T-helper 1 cell treated with Interleukin-12 subunit alpha and Interleukin-12 subunit beta and Interleukin-4 antibody, amounts not matched to agents 30 μg/mL and 1 μg/mL, for 36 hours (primary cell): ENCODE measurements around the gene ATP9A.
A peak's percentile ranks its signal among the peaks of the same experiment; 100 is the strongest.

Experiments
- H3K27ac Mint-ChIP-seq: one replicate; pipeline ENCODE4 v1.8.0; 2021; ENCODE audit warnings: mild to moderate bottlenecking, mixed read lengths
- H3K27me3 Mint-ChIP-seq: one replicate; pipeline ENCODE4 v1.8.0; 2021; ENCODE audit warnings: low read depth, mixed read lengths
- H3K36me3 Mint-ChIP-seq: one replicate; pipeline ENCODE4 v1.8.0; 2021; ENCODE audit warnings: low read depth, mixed read lengths
- H3K4me1 Mint-ChIP-seq: one replicate; pipeline ENCODE4 v1.8.0; 2021; ENCODE audit warnings: low read depth, mixed read lengths
- H3K4me3 Mint-ChIP-seq: one replicate; pipeline ENCODE4 v1.8.0; 2021; ENCODE audit warnings: mild to moderate bottlenecking, moderate library complexity, mixed read lengths
- H3K9me3 Mint-ChIP-seq: one replicate; pipeline ENCODE4 v1.8.0; 2021; ENCODE audit warnings: mixed read lengths

Gene ATP9A

DNA sequence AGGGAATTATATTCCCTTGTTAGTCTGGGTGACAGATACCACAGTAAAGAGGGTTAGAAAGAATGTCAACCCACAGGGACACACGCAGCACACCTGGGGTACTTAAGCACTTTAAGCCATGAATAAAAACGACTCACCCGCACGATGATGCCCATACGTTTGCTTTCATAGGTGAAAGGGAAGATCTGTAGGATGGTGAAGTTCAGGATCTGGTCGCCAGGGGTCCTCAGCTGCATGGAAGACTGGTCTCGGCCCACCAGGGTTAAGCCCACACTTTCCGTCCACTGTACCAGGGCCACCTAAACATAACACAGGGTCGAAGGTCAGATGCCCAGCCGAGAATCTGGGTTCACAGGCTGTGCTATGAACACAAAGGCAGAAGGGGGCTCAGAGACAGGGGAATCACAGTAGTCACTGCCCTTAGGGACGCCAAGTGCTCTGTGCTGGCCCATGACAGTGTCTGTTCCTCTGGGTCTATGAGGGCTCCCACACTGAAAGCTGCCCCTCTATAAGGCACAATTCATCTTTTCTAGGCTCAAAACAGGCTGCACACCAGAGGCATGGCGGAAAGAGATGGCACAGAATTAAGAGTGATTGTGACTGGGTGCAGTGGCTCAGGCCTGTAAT lies 128.9 kb downstream of the ATP9A start:
- Mint-ChIP-seq H3K4me1 (no peaks in the 10 kb centered on the region), H3K27me3 (peaks cover 8% of the 10 kb centered on the region), H3K9me3 (no peaks in the 10 kb centered on the region), H3K36me3 (no peaks in the 10 kb centered on the region), H3K27ac (no peak overlapping the region), H3K4me3 (no peak overlapping the region)

DNA sequence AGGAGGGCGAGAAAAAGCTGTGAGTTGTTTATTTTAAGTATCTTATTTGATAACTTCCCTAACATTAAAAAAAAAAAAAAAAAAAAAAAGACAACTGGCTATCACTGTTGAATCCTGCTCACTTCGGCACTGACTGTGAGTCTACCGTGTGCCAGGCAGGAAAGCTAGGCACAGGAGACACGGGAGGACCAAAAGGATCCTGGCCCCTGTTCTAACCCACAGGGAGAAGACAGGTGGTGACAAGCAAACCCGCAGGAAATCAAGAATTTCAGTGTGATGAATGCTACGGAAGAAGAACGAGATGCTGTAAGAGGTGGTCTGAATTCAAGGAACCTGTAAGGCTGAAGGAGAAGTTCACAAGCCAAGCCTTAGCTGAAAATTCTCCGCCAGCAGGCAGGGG lies 130.9 kb downstream of the ATP9A start:
- H3K27me3 Mint-ChIP-seq, result peaks cover 10% of the 10 kb centered on the region
- H3K4me3 Mint-ChIP-seq, result no peak overlapping the region
- H3K9me3 Mint-ChIP-seq, result no peaks in the 10 kb centered on the region
- no peaks in the 10 kb centered on the region for H3K36me3 Mint-ChIP-seq
- H3K27ac Mint-ChIP-seq, result no peak overlapping the region
- H3K4me1 Mint-ChIP-seq, result peaks cover 1% of the 10 kb centered on the region

DNA sequence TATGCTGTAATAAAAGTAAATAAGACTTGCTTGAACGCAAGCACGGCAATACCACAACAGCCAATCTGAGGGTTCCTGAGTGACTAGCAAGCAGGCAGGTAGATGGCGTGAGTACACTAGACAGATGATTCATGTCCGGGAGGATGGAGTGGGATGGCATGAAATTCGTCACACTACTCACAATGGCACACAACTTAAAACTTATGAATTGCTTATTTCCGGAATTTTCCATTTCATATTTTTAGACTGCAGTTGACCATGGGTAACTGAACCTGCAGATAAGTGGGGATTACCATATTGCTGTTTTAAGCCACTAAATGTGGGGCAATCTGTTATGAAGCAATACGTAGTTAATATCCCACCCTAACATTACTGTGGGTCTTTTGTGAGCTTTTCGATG lies 132.1 kb downstream of the ATP9A start:
- H3K36me3 Mint-ChIP-seq, result no peaks in the 10 kb centered on the region
- no peak overlapping the region for H3K27ac Mint-ChIP-seq
- H3K4me1 Mint-ChIP-seq, result peaks cover 8% of the 10 kb centered on the region
- H3K4me3 Mint-ChIP-seq, result no peak overlapping the region
- H3K9me3 Mint-ChIP-seq, result no peaks in the 10 kb centered on the region
- H3K27me3 Mint-ChIP-seq, result peaks cover 17% of the 10 kb centered on the region

DNA sequence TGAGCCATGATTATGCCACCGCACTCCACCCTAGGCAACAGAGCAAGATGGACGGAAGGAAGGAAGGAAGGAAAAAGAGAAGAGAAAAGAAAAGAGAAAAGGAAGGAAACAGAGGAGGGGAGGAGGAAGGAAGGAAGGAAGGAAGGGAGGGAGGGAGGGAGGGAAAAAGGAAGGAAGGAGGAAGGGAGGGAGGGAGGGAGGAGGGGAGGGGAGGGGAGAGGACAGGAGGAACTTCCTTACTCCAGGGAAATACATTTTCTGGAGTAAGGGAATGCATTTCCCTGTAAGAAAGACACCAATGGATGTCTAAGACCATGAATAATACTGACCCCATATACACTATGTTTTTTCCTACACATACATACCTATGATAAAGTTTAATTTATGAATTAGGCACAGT lies 132.5 kb downstream of the ATP9A start:
- H3K9me3 Mint-ChIP-seq, result no peaks in the 10 kb centered on the region
- H3K4me3 Mint-ChIP-seq, result no peak overlapping the region
- no peaks in the 10 kb centered on the region for H3K36me3 Mint-ChIP-seq
- no peak overlapping the region for H3K27ac Mint-ChIP-seq
- H3K27me3 Mint-ChIP-seq, result peaks cover 17% of the 10 kb centered on the region
- H3K4me1 Mint-ChIP-seq, result peaks cover 12% of the 10 kb centered on the region

DNA sequence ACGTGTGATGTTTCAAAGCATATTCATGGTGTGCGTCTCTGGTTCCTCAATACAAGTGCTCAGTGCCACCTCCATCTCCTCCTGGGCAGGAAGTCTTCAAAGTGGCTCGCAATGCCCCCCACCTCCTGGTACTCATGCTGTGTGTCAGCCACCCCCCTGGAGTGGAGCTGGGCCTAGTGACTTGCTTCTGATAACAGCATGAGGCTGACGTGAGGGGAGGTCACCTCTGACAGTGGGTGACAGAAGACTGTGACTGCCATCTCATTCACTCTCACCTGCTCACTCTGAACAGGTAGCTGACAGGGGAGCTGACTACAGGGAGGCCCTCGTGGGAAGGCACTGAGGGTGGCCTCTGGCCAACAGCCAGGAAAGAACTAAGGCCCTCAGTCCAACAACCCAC lies 133.3 kb downstream of the ATP9A start:
- Mint-ChIP-seq H3K4me1 (peaks cover 18% of the 10 kb centered on the region), H3K36me3 (no peaks in the 10 kb centered on the region), H3K27me3 (peaks cover 17% of the 10 kb centered on the region), H3K27ac (no peak overlapping the region), H3K9me3 (no peaks in the 10 kb centered on the region), H3K4me3 (no peak overlapping the region)

DNA sequence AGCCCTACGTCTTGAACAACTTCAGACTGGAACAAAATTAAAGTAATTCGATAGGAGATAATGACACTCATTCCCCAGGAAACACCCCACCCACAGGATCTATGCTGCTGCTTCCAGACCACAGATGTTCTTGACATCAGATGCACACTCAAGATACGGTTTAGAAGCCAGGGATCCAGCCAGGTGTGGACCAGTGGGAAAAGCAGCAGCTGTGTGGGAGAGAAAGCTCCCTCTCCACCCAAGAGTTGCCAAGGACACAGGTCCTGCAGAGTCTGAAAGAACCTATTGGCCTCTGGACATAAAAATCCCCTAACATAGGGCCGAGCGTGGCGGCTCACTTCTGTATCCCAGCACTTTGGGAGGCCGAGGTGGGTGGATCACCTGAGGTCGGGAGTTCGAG lies 133.9 kb downstream of the ATP9A start:
- Mint-ChIP-seq H3K4me1 (peaks cover 22% of the 10 kb centered on the region), H3K9me3 (no peaks in the 10 kb centered on the region), H3K27ac (no peak overlapping the region), H3K27me3 (peaks cover 17% of the 10 kb centered on the region), H3K4me3 (no peak overlapping the region), H3K36me3 (no peaks in the 10 kb centered on the region)

DNA sequence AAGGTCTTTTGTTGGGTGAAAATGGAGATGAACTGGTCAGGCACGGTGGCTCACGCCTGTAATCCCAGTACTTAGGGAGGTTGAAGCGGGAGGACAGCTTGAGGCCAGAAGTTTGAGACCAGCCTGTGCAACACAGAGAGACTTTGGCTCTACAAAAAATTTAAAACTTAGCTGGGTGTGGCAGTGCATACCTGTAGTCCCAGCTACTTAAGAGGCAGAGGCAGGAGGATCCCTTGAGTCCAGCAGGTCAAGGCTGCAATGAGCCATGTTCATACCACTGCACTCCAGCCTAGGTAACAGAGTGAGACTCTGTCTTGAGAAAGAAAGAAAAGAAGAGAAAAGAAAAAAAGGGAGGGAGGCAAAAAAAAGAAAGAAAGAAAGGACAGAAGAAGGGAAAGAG lies 134.8 kb downstream of the ATP9A start:
- Mint-ChIP-seq H3K27ac (no peak overlapping the region), H3K4me3 (no peak overlapping the region), H3K9me3 (no peaks in the 10 kb centered on the region), H3K27me3 (peaks cover 17% of the 10 kb centered on the region), H3K36me3 (no peaks in the 10 kb centered on the region), H3K4me1 (peaks cover 28% of the 10 kb centered on the region)

DNA sequence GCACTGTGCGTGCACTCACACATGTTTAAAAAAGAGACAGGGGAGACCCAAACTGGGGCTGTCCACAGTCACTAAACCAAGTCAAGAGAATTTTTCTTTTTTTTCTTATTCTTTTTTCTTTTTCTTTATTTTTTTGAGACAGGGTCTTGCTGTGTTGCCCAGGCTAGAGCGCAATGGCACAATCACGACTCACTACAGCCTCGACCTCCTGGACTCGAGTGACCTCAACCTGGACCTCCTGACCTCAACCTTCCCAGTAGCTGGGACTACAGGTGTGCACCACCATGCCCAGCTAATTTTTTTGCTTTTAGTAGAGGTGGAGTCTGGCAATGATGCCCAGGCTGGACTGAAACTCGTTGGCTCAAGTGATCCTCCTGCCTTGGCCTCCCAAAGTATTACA lies 136.2 kb downstream of the ATP9A start:
- no peak overlapping the region for H3K27ac Mint-ChIP-seq
- H3K4me3 Mint-ChIP-seq, result no peak overlapping the region
- peaks cover 14% of the 10 kb centered on the region for H3K27me3 Mint-ChIP-seq
- H3K4me1 Mint-ChIP-seq, result peaks cover 28% of the 10 kb centered on the region
- H3K9me3 Mint-ChIP-seq, result no peaks in the 10 kb centered on the region
- no peaks in the 10 kb centered on the region for H3K36me3 Mint-ChIP-seq

DNA sequence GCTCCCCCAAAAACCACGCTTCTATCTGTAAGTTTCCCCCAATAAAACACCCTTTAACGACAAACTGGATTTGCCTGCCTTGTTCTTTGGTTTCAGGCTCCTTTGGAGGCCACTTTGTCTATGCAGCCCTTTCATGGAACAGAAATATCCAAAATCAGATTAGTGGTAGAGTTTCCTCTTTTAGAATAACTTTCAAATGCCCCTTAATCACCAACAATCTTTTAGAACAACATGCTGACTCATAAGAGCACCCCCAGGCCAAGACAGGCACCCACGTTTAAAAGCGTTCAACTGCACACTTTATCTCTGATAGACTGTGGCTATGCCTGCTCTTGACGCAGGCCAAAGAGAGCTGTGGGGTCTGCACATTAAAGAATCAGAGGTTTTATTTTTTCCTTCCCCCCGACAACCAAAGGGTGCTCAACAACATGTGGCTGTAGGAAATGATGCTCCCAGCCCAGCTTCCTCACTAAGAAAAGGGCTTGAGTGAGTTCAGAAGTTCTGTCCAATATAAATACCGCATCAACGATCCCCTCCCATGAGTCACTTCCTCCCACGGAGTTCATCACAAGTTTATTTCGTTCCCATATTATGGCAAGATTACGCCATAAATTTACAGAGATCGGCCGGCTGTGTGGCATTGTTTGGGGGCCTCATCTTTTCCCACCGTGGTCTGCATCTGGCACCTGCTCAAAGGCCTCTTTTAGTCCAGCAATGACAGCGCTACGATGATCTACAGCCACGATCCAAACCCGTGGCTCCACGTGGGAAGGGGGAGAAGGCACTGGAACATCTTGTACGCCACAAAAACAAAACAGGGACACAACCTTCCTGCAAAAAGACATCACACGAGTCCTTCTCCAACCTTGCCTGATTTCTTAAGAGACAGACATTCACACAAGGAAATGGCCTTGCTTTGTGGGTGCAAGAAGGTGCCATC lies 136.9 kb downstream of the ATP9A start:
- Mint-ChIP-seq H3K27ac (peak overlapping the region; percentile 47), H3K4me1 (peaks cover 28% of the 10 kb centered on the region), H3K36me3 (no peaks in the 10 kb centered on the region), H3K9me3 (no peaks in the 10 kb centered on the region), H3K27me3 (peaks cover 10% of the 10 kb centered on the region), H3K4me3 (no peak overlapping the region)

DNA sequence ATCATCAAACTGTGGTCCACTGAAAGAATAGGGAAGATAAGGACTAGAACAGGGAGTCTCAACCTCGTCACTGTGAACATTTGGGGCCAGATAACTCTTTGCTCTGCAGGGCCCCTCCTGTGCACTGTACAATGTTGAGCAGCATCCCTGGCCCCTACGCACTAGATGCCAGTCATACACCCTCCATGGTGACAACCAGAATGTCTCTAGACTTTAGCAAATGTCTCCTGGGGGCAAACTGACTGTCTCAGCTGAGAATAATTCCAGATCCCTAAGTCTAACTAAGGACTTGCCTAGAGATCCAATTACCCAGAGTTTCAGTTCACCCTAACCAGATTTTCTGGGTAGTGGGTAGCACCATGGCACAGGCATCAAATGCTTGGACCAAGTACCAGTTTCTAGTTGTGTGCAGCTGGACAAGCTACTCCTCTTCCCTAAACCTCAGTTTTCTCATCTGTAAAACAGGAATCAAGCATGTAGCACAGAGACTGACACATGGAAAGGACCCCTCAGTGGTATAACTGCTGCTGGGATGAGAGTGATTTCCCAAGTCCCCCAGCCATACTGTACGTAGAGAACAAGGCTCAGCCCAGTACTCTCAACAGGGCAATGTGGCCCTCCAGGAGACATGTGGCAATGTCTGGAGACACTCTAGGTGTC lies 138.7 kb downstream of the ATP9A start:
- Mint-ChIP-seq H3K4me1 (peaks cover 28% of the 10 kb centered on the region), H3K27ac (no peak overlapping the region), H3K9me3 (no peaks in the 10 kb centered on the region), H3K36me3 (no peaks in the 10 kb centered on the region), H3K27me3 (peaks cover 10% of the 10 kb centered on the region), H3K4me3 (no peak overlapping the region)

DNA sequence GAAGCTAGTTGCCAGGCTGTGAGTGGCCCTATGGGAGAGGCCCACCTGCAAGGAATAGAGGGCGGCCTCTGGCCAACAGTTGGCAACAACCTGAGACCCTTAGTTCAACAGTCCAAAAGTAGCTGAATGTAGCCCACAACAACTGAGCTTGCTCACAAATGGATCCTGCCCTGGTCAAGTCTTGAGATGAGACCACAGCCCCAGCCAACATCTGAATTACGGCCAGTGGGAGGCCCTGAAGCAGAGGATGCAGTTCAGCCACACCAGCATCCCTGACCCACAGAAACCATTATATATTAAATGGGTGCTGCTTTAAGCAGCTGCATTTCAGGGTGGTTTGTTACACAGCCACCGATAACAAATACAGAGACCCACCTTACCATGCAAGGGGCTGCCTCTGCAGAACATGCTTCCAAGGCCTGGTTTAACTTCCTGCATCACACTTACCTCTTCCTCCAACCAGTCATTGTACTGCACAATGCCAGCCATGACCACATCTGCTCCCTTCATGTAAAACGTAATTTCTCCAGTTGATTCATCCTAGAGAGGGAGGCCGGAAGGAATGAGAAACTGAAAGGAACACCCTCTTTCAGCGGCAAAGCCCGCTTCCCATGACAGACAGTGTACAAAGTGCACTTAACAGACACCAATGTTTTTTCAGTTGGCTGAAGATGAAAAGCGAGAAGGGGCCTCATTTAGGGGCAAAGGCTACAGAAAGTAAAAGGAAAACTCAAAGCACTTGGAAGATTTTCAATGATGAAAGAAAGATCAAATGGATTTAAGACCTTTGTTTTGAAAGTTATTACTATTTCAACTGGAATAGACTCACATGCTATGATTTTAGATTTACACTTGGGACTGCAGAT lies 139.4 kb downstream of the ATP9A start:
- Mint-ChIP-seq H3K27ac (peak overlapping the region; percentile 17), H3K4me3 (no peak overlapping the region), H3K27me3 (peaks cover 10% of the 10 kb centered on the region), H3K36me3 (no peaks in the 10 kb centered on the region), H3K4me1 (peaks cover 28% of the 10 kb centered on the region), H3K9me3 (no peaks in the 10 kb centered on the region)

DNA sequence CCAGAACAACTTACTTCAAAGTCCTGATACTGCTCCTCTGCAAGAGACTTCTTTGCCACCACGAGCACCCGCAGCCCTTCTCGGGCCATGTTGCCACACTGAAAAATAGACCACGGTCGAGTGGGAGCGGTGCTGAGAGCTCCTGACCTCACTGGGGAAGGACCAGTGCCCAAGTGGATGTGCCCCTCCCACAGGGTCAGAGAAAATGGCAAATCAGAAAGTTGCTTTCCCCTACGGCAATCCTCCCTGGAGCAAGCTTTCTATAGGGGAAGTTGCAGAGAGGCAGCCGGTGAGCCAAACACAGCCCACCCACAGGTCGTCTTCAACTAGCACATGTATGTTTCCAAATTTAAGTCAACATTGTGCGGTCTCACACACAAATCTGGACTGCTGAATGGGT lies 140.6 kb downstream of the ATP9A start:
- H3K4me1 Mint-ChIP-seq, result peaks cover 29% of the 10 kb centered on the region
- H3K9me3 Mint-ChIP-seq, result no peaks in the 10 kb centered on the region
- peaks cover 10% of the 10 kb centered on the region for H3K27me3 Mint-ChIP-seq
- H3K4me3 Mint-ChIP-seq, result no peak overlapping the region
- H3K27ac Mint-ChIP-seq, result no peak overlapping the region
- no peaks in the 10 kb centered on the region for H3K36me3 Mint-ChIP-seq

DNA sequence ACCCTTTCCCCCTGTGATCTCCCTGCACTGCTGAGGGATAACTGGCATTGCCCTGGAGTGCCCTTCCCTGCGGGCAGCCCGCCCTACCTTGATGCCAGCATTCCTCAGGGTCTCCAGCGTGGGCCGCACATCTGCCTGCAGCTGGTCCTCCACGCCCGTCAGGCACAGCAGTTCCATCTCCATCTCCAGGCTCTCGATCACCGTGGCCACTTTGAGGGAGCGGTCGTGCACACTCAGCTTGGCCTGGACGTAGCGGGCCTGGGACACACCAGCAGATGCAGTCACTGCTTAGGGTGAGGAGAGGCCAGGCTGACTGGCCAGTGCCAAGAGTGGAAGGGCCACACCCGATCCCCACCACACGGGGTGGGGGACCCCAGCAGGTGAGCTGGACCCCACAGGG lies 143.1 kb downstream of the ATP9A start:
- Mint-ChIP-seq H3K27ac (no peak overlapping the region), H3K9me3 (no peaks in the 10 kb centered on the region), H3K36me3 (no peaks in the 10 kb centered on the region), H3K4me3 (no peak overlapping the region), H3K27me3 (no peaks in the 10 kb centered on the region), H3K4me1 (peaks cover 13% of the 10 kb centered on the region)

DNA sequence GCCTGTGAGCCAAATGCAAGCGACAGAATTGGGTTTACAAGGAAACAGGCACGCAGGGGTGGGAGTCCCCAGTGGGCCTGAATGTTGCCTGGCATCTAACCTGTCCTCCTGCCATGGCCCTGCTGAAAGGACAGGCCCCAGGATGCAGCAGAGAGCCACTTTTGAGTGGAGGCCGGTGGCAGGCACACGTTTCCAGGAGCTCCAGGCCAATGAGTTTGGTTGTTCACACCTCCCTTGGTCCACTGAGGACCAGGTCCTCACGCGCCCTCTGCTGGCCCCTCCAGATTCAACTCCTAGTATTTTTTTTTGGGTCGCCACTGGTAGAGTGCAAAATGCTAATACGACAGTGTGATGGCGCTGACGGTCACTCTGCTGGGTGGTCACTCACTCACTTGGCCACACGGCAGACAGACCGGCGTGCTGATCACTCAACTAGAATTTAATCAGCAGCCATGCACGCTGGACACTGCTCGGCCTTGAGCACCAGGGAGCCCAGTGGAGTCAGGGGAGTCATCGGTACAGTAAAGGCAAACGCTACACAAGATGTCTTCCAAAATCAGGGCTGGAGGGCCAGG lies 143.9 kb downstream of the ATP9A start:
- Mint-ChIP-seq H3K27me3 (no peaks in the 10 kb centered on the region), H3K27ac (no peak overlapping the region), H3K9me3 (no peaks in the 10 kb centered on the region), H3K4me1 (peaks cover 7% of the 10 kb centered on the region), H3K36me3 (no peaks in the 10 kb centered on the region), H3K4me3 (no peak overlapping the region)
